Dendritic cell treated with granulocyte-macrophage colony-stimulating factor and Interleukin-4, amounts not matched to agents 40 ng/mL and 50 ng/mL, for 4 days (primary cell): Measurements from ENCODE around the gene PHGDH.
A peak's percentile ranks its signal among the peaks of the same experiment; 100 is the strongest.
"Not testable (repeated sequence)": the region's sequence is repeated elsewhere in the genome, so short reads cannot be mapped to it uniquely, and the experiment has no call there.

ENCODE experiments used
- H3K27ac Mint-ChIP-seq: one replicate; pipeline ENCODE4 v1.8.0; 2022; ENCODE audit warnings: mild to moderate bottlenecking, mixed read lengths
- H3K27me3 Mint-ChIP-seq: one replicate; pipeline ENCODE4 v1.8.0; 2022; ENCODE audit warnings: mild to moderate bottlenecking, mixed read lengths
- H3K36me3 Mint-ChIP-seq: one replicate; pipeline ENCODE4 v1.8.0; 2022; ENCODE audit warnings: low read depth, mixed read lengths
- H3K4me1 Mint-ChIP-seq: one replicate; pipeline ENCODE4 v1.8.0; 2022; ENCODE audit warnings: low read depth, mixed read lengths
- H3K4me3 Mint-ChIP-seq: one replicate; pipeline ENCODE4 v1.8.0; 2022; ENCODE audit warnings: mild to moderate bottlenecking, moderate library complexity, mixed read lengths
- H3K9me3 Mint-ChIP-seq: one replicate; pipeline ENCODE4 v1.8.0; 2022; ENCODE audit warnings: mixed read lengths
- intact Hi-C: fragments of 100-400 bp; cut with micrococcal nuclease; formaldehyde crosslinking; loops from one replicate; pipeline ENCODE4 v1.15.0; 2022

The PHGDH gene

DNA sequence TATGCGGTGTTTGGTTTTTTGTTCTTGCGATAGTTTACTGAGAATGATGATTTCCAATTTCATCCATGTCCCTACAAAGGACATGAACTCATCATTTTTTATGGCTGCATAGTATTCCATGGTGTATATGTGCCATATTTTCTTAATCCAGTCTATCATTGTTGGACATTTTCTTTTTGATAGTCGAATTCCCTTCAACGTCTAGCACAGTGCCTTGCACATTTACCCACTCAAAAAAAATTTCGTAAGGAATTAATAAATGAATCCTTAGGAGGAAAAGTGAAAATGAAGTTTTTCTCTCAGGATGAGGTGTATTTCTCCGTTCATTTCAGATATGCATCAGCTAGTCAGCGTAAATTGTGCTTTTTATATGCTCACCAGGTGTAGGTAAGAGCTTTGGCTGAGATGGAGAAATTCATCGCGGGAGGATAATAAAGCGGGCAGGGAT is 354 bp upstream of the PHGDH start:
- H3K9me3 Mint-ChIP-seq = not testable (repeated sequence)
- peak overlapping the region; percentile 6 for H3K27ac Mint-ChIP-seq

DNA sequence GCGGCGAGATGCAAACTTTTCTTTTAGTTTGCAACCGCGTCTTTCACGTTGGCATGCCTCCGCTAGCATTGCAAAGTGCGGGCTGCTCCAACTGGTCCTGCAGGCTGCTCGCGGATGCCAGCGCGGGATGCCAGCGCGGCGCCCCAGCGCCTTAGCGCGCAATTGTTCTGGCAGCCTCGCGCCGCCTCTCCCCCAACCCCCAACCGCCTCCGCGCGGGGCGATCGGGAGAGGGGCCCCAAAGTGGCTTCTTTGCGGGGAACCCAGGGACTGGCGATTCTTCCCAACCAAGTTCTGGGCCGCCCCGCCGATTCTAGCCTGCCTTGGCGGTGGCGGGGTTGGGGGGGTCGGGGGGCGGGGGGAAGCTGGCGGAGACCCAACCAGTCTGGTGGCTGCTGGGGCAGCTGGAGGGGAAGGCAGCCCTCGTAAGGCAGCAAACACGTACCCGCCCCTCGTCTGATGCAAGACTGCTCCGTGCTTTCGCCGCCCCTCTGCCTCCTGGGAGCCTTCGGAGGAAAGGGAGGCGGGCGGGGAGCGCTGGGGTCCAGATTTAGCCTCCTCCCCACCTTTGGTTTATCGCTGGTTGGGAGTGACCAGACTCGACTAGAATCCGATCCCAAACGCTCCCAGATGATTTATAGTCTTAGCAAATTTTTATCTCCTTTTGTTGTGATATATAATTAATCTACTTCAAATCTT is 756 bp downstream of the PHGDH start:
- peak overlapping the region; percentile 78 for H3K4me3 Mint-ChIP-seq
- peaks cover 36% of the 10 kb centered on the region for H3K4me1 Mint-ChIP-seq
- intact Hi-C loops = loop anchor here (10.0 kb wide), 1 partner anchor 62 kb away; no protein-coding TSS in a partner anchor
- H3K9me3 Mint-ChIP-seq = no peaks in the 10 kb centered on the region
- peaks cover 26% of the 10 kb centered on the region for H3K27me3 Mint-ChIP-seq
- H3K36me3 Mint-ChIP-seq = no peaks in the 10 kb centered on the region
- H3K27ac Mint-ChIP-seq = peak overlapping the region; percentile 47

More for the DNA sequence above, 354 bp upstream of the PHGDH start:
- peaks cover 26% of the 10 kb centered on the region for H3K27me3 Mint-ChIP-seq
- H3K4me1 Mint-ChIP-seq = peaks cover 35% of the 10 kb centered on the region
- intact Hi-C loops = loop anchor here (10.0 kb wide), 1 partner anchor 63 kb away; no protein-coding TSS in a partner anchor
- not testable (repeated sequence) for H3K36me3 Mint-ChIP-seq
- peak overlapping the region; percentile 78 for H3K4me3 Mint-ChIP-seq

DNA sequence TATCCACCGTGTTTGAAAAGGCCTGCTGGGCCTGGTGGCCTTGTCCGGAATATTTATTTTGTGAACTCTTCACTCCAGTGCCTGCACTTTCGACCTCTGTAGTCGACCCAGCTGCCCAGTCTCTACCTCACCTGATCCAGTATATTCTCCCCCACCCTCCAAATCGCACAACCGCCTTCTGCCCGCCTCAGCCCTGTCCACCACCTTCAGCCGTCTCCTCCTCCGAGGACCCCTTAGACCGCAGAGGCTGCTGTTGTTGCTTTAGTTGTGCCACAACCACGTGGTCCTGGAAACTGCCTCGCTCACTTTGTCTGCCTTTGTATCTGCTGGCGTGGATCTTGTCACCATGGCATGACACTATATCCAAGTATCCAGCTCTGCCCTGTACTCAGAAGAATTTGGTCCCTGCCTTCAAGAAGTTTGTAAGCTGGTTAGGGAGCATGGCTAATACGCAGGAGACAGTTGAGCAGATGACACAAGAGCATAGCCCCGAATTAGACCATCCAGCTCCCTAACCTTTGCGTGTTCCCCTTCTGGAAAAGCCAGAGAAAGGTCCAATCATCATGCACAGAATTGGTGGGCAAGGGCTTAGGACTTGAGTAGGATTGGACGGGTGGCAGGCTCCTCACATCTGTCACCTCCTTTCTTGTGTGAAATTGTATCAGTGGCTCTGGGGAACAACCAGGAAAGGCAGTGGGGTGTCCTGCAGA is 1.5 kb downstream of the PHGDH start:
- H3K36me3 Mint-ChIP-seq = no peaks in the 10 kb centered on the region
- H3K4me3 Mint-ChIP-seq = peak overlapping the region; percentile 35
- H3K9me3 Mint-ChIP-seq = no peaks in the 10 kb centered on the region
- peak overlapping the region; percentile 47 for H3K27ac Mint-ChIP-seq
- intact Hi-C loops = loop anchor here (10.0 kb wide), 1 partner anchor 62 kb away; no protein-coding TSS in a partner anchor
- peaks cover 36% of the 10 kb centered on the region for H3K4me1 Mint-ChIP-seq
- peaks cover 26% of the 10 kb centered on the region for H3K27me3 Mint-ChIP-seq

DNA sequence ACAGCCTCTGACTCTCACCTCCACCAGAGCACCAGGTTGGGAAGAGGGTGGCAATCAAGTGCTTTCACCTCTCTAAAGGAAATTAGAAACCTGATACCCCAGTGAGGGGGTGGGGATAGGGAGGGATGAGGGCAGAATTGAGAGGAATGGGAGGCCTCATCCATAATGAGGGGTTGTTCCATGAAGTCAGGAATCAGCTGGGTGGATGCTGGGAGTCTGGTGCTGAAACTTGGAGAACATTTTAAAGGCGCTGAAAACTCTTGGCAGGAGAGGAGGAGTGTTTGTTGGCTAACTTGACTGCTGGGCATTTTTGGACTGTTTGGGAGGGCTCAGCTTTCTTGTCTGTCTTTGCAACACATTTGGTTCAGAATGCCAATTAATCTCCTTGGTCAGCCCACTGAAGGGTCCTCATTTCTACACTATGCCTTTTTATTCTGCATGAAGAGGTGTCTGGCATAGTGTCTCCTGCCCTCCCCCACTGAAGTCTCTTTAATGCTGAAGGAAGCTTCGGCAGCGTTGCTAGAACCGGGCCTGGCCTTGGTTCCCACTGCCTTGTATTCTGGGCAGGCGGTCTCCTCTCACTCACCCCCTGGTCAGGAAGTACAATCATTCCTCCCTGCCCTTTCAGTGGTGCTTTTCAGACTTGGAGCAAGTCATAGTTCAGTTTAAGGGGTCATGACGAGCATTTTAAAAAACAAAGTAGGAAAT is 2.2 kb downstream of the PHGDH start:
- Mint-ChIP-seq H3K36me3 (no peaks in the 10 kb centered on the region), H3K4me1 (peaks cover 36% of the 10 kb centered on the region), H3K9me3 (no peaks in the 10 kb centered on the region), H3K4me3 (no peak overlapping the region), H3K27ac (no peak overlapping the region), H3K27me3 (peaks cover 24% of the 10 kb centered on the region)
- intact Hi-C loops = loop anchor here (10.0 kb wide), 1 partner anchor 61 kb away; no protein-coding TSS in a partner anchor

DNA sequence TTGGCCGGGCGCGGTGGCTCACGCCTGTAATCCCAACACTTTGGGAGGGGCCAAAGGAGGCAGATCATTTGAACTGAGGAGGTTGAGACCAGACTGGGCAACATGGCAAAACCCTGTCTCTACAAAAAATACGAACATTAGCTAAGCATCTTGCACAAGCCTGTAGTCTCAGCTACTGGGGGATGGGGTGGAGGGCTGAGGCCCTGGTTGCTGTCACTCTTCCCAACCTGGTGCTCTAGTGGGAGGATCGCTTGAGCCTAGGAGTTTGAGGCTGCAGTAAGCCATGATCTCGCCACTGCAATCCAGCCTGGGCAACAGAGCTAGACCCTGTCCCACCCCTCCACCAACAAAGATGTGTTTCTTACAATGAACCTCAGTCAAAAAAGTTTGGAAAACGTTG is 2.8 kb downstream of the PHGDH start:
- no peaks in the 10 kb centered on the region for H3K9me3 Mint-ChIP-seq
- intact Hi-C loops = loop anchor here (10.0 kb wide), 1 partner anchor 60 kb away; no protein-coding TSS in a partner anchor
- H3K27me3 Mint-ChIP-seq = peaks cover 21% of the 10 kb centered on the region
- H3K36me3 Mint-ChIP-seq = no peaks in the 10 kb centered on the region
- no peak overlapping the region for H3K4me3 Mint-ChIP-seq
- H3K27ac Mint-ChIP-seq = no peak overlapping the region
- peaks cover 36% of the 10 kb centered on the region for H3K4me1 Mint-ChIP-seq

DNA sequence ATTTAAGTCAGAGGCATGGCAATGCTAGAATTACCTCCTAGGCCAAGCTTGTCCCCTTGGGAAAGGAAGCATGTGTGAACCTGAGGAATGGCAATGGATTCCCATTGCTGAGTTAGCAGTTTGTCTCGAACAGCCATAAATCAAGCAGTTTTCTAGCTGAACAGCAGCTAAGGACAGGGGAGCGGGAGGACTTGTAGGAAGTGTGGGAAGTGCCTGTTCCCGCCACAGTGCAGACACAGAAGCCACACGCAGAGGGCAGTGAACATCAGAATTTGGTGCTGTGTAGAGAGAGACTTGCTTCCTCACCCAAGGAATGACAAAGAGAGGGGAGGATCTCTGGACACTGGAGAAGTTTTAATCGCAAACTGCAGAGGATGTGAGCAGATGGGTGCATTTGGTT is 3.8 kb downstream of the PHGDH start:
- Mint-ChIP-seq H3K36me3 (no peaks in the 10 kb centered on the region), H3K9me3 (no peaks in the 10 kb centered on the region), H3K27me3 (peaks cover 21% of the 10 kb centered on the region), H3K27ac (no peak overlapping the region), H3K4me1 (peaks cover 36% of the 10 kb centered on the region), H3K4me3 (no peak overlapping the region)
- intact Hi-C loops = loop anchor here (10.0 kb wide), 1 partner anchor 59 kb away; no protein-coding TSS in a partner anchor

DNA sequence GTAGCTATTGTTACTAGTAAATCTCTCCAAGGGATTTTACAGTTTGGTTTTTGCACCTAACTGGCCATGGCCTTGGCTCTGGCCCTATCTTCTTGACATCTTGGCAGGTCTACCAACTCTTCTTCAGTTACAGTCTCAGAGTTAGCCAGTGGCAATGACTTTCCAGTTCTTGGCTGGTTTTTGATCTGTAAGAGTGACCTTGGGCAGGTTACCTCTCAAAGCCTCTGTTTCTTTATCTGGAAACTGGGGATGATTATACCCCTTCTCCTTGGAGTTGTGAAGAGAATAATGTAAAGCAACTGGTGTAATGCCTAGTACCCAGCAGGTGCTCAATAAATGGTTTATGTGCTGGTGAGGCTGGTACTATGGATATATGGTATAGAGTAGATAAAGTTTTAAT is 6.7 kb downstream of the PHGDH start:
- Mint-ChIP-seq H3K9me3 (no peaks in the 10 kb centered on the region), H3K27ac (no peak overlapping the region), H3K36me3 (no peaks in the 10 kb centered on the region), H3K4me3 (no peak overlapping the region), H3K4me1 (peaks cover 20% of the 10 kb centered on the region), H3K27me3 (peaks cover 5% of the 10 kb centered on the region)
- intact Hi-C loops = loop anchor here (10.0 kb wide), 1 partner anchor 56 kb away; no protein-coding TSS in a partner anchor

DNA sequence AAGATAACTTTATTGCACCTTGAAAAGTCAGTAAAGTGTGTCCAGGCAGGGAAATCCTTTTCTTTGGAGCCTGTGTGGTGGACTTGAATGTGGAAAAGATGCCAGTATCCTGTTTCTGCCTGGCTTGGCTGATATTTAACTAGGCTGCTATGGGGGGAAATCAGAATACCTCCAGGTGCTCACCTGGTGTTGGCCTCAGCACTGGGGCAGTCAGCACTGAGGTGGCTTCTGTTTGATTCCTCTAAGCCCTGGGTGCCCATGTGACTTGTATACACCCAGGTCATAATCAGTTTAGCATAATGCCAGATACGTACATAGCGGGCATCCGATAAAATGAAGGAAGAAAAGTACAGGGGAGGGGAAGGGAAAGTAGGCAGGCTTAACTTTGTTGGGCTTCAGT is 7.2 kb downstream of the PHGDH start:
- no peak overlapping the region for H3K27ac Mint-ChIP-seq
- no peaks in the 10 kb centered on the region for H3K27me3 Mint-ChIP-seq
- peaks cover 14% of the 10 kb centered on the region for H3K4me1 Mint-ChIP-seq
- H3K4me3 Mint-ChIP-seq = no peak overlapping the region
- H3K9me3 Mint-ChIP-seq = no peaks in the 10 kb centered on the region
- intact Hi-C loops = loop anchor here (10.0 kb wide), 1 partner anchor 56 kb away; no protein-coding TSS in a partner anchor
- no peaks in the 10 kb centered on the region for H3K36me3 Mint-ChIP-seq

DNA sequence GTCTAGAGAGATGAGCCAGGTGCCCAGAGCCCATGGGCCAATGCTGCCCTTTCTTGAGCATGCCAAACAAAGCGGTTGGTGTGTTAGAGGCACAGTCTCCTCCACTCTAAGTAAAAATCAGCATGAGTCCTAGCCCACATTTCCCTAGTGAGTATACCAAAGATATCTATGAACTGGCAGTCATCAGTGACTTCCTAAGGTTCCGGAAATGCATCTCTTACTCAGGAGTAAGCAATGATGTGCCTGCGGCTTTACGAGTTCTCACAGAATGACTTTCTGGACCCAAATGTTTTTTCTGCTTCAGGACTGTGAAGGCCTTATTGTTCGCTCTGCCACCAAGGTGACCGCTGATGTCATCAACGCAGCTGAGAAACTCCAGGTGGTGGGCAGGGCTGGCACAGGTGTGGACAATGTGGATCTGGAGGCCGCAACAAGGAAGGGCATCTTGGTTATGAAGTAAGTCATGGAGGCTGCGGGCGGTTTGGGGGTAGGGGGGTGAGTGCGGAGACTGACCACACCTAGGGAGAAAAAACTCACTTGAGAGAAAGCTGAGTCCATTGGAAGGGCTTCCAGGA is 9.2 kb downstream of the PHGDH start:
- no peaks in the 10 kb centered on the region for H3K27me3 Mint-ChIP-seq
- no peaks in the 10 kb centered on the region for H3K36me3 Mint-ChIP-seq
- H3K27ac Mint-ChIP-seq = no peak overlapping the region
- intact Hi-C loops = no loop called here
- peaks cover 13% of the 10 kb centered on the region for H3K4me1 Mint-ChIP-seq
- H3K9me3 Mint-ChIP-seq = no peaks in the 10 kb centered on the region
- no peak overlapping the region for H3K4me3 Mint-ChIP-seq

DNA sequence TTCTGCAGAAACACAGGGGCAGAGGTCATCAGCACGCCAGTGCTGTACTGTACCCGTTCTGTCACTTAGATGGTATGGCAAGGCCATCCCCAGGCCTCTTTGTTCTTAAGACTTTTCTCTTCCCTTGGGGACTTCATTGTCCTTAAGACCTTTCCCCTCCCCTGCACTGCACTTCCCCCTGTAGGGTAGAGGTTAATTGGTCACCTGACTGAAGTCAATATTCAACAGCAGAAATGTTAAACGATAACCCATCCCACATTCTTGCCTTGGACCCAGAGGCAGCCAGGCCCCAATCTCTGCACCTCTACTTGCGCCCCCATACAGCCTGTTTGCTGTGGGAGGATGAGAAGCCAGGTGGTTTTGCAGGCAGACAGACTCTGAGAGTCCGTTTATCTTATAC is 10.2 kb downstream of the PHGDH start:
- H3K36me3 Mint-ChIP-seq = no peaks in the 10 kb centered on the region
- no peaks in the 10 kb centered on the region for H3K9me3 Mint-ChIP-seq
- H3K4me3 Mint-ChIP-seq = no peak overlapping the region
- H3K27me3 Mint-ChIP-seq = no peaks in the 10 kb centered on the region
- intact Hi-C loops = no loop called here
- no peak overlapping the region for H3K27ac Mint-ChIP-seq
- H3K4me1 Mint-ChIP-seq = peaks cover 10% of the 10 kb centered on the region

DNA sequence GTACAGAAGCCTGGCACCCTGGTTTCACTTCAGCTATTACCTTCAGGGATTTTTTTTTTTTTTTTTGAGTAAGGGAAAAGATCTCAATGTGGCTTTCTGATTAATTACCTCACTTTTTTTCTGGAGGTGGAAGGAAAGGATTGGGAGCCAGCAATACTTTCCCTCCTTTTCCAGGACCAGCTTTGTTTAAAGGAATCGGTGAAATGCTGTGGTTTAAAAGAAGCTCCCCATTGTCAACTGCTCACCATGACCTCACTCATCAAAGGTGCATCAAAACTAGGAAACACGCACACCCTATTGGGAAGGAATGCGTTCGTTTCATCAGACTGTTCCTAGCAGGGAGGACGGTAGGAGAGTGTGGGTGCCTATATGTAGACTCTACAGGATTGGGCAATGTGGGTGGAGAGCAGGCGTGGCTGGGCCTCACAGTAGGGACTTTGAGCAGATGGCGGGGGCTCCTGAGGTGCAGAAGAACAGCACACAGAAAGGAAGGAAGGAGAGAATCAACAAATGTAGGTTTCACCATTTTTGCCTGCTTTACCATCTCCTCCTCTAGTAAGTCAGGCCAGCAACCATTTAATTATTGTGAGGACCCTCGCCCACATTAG is 13.0 kb downstream of the PHGDH start:
- Mint-ChIP-seq H3K4me1 (peaks cover 18% of the 10 kb centered on the region), H3K27me3 (no peaks in the 10 kb centered on the region), H3K36me3 (no peaks in the 10 kb centered on the region), H3K27ac (no peak overlapping the region), H3K4me3 (no peak overlapping the region), H3K9me3 (no peaks in the 10 kb centered on the region)
- intact Hi-C loops = no loop called here

DNA sequence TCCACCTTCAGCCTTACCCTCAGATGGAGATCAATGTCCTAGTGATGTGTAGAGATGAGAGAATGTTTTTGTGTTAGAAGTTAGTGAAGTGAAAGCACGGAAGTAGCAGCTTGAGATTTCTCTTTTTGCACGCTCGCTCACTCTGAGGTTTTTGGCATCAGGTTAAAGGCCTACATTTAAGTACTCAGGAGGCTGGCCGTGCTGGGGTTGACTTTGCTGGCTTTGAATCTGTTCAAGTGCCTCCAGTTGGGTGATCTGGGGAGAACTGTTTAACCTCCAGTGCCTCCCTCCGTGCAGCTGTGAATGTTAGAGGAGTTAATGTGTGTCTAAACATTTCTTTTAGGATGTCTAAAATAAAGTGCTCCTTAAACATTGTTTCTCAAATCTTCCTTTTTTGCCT is 13.9 kb downstream of the PHGDH start:
- no peak overlapping the region for H3K27ac Mint-ChIP-seq
- intact Hi-C loops = no loop called here
- no peaks in the 10 kb centered on the region for H3K36me3 Mint-ChIP-seq
- no peaks in the 10 kb centered on the region for H3K9me3 Mint-ChIP-seq
- peaks cover 18% of the 10 kb centered on the region for H3K4me1 Mint-ChIP-seq
- H3K4me3 Mint-ChIP-seq = no peak overlapping the region
- H3K27me3 Mint-ChIP-seq = no peaks in the 10 kb centered on the region

DNA sequence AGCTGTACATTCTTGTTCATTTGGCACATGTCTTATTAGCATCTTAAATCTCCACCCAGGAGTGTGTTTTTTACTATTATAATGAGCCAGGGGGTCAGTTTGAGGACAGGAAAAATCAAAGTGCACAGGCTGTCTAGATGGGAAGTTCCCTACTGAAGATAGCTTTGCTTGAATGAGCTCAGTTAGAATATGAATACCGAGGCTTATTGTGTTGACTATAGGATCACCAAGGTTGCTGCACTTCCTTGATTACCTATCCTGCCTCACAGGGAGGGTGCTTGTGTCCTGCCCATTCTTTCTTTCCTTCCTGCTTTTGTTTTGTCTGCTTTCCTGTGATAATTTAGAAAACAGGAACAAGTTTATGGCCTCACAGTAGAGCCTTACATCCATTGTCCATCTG is 16.3 kb downstream of the PHGDH start:
- Mint-ChIP-seq H3K27ac (no peak overlapping the region), H3K4me1 (peaks cover 18% of the 10 kb centered on the region), H3K9me3 (no peaks in the 10 kb centered on the region), H3K27me3 (no peaks in the 10 kb centered on the region), H3K36me3 (no peaks in the 10 kb centered on the region), H3K4me3 (no peak overlapping the region)
- intact Hi-C loops = no loop called here
